Measurements from ENCODE around the gene SLFN12.
"Not testable (repeated sequence)": the region's sequence is repeated elsewhere in the genome, so short reads cannot be mapped to it uniquely, and the experiment has no call there.

Gene SLFN12

GRCh38 chr17:35432176-35433074 lies at the start of gene SLFN12:
TSS of gene SLFN12 (minus strand) at chr17:35432500. CDS start at chr17:35423028, 9,472 bp downstream.
- DNase-seq: peak; percentile 41

DNA sequence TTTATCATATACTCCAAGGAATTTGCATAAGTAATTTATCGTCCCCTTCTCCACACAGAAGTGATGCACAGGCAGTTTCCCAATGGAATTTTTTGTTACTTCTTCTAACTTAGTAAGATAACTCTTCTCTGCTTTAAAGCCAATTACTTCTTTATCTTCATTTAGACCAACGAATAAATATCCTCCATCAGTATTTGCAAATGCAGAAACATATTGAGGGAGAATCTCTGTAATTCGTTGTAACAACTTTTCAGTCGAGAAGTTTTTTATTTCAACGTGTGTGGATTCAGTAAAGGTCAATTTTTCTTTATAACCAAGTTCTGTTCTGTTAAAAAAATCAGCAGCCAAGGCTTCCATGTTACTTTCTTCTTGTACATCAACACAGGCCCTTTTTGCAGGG lies 47.0 kb upstream of the SLFN12 start:
- DNase-seq: no peak

GRCh38 chr17:35477248-35477647 lies 44.9 kb upstream of the SLFN12 start:
- DNase-seq: no peak

- no peak for DNase-seq
Measured at GRCh38 chr17:35476283-35476820, 44.1 kb upstream of the SLFN12 start.

- DNase-seq: no peak
Measured at GRCh38 chr17:35468475-35468874, 36.2 kb upstream of the SLFN12 start.

- no peak for DNase-seq
Measured at GRCh38 chr17:35467824-35468223, 35.5 kb upstream of the SLFN12 start.

GRCh38 chr17:35460354-35460851 lies 28.1 kb upstream of the SLFN12 start:
- no peak for DNase-seq

DNA sequence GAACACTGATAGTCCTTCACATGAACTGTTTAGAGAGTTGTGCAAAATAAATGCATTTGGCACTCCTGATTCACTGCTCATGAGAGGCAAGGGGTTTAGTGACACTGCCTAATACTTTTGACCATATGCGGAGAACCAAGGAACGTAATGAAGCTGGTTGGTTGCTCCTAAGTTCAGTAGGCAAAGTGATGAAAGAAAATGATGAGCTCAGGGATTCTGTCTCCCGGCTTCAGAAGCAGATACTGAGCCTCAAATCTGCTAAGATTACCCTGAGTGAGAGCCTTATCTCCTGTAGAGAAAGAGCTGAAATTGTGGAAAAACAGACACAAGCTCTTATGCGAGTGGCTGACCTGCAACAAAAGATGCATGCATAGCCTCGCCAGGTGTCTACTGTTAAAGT lies 21.7 kb upstream of the SLFN12 start:
- not testable (repeated sequence) for DNase-seq

DNA sequence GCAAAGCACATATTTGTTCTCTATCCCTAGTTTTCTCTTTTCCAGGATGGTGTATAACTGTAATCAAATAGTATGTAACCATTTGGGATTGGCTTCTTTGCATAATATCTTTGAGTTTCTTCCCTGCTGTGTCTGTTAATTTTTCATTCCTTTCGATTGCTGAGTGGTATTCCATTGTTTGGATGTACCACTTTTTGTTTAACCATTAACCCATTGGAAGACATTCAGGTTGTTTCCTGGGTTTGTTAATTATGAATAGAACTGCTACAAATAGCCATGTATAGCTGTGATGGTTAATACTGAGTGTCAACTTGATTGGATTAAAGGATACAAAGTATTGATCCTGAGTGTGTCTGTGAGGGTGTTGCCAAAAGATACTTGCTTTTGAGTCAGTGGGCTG lies 20.9 kb upstream of the SLFN12 start:
- DNase-seq: no peak

- DNase-seq: peak; percentile 53
Measured at GRCh38 chr17:35449371-35449931, 17.2 kb upstream of the SLFN12 start.

DNA sequence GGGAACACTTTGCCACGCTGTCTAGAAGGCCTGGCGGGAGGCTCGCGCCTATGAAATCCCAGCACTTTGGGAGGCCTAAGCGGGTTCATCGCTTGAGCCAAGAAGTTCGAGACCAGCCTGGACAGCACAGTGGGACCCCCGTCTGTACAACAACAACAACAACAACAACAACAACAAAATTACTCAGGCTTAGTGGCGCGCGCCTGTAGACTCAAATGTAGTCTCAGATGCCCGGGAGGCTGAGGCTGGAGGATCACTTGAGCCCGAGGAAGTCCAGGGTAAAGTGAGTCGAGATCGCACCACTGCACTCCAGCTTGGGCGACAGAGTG lies 16.6 kb upstream of the SLFN12 start:
- DNase-seq: no peak

DNA sequence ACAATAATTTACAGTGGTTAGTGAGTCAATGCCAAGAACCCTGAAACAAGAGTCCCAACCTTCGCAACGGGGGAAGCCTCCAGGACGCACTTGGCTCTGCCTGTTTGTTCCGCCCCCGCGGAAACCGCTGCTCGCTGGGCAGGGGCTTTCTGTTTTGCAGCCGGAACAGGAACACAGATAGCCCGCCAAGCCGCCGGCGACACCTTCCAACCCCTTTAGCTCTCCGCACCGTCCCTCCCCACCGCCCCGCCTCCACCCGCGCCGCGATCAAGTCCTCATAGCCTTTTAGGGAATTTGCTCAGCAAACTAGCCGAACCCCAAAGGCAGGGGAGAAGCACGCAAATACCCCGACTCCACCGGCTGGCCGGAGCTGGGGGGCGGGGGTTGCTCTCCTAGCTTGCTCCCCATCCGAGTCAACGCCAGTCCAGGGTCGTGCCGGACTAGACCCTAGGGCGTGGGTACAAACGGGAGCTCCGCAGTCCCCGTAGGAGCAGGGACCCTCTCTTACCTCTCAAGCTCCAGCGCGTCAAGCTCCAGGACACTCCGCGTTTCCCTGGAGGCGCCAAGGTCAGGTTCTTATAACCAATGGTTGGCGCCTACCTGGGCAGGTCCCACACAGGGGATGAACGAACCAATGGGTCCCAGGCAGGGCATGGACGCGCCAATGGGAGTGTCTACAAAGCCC lies 16.1 kb upstream of the SLFN12 start, which contains the start of gene SLFN13:
Gene SLFN13, minus strand, starts transcription at position 553 of the 685 bp plus-strand sequence. CDS start 3,086 bp downstream, outside the sequence.
- peak; percentile 69 for DNase-seq

DNA sequence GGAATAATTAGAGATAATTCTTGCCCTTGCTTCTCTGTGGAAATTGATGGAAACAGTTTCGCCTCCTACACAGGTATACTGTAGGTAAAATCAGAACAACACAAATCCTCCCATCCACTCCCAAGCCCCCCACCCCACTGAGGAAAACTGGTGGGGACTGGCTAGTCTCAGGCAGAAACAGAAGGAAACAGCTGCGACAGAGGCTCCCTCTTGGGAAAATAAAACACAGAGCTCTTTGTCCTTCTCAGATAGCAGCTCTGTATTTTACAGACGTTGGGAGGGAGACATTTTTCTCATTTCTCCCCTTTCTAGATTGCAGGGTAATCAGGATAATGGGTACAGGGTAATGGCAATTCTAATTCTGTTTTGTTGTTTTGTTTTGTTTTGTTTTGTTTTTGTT lies 15.2 kb upstream of the SLFN12 start:
- DNase-seq: no peak

DNA sequence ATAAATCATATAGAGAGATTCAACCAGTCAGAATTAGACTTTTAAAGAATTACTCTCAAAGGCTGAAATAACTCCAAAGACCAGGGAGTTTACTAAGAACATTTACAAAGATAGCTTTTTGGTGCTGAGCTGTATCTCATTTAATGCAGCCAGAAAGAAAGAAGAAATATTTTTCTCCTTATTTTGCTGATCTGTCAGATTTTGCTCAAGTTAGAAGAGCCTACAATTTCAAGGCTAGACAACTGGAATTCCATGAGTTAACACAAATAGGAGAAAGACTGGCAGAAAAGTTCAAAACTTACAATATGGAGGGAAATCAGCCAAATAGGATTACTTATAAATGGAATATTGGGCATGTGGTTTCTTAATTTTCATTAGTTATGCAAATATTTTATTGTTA lies 6.1 kb upstream of the SLFN12 start:
- no peak for DNase-seq

DNA sequence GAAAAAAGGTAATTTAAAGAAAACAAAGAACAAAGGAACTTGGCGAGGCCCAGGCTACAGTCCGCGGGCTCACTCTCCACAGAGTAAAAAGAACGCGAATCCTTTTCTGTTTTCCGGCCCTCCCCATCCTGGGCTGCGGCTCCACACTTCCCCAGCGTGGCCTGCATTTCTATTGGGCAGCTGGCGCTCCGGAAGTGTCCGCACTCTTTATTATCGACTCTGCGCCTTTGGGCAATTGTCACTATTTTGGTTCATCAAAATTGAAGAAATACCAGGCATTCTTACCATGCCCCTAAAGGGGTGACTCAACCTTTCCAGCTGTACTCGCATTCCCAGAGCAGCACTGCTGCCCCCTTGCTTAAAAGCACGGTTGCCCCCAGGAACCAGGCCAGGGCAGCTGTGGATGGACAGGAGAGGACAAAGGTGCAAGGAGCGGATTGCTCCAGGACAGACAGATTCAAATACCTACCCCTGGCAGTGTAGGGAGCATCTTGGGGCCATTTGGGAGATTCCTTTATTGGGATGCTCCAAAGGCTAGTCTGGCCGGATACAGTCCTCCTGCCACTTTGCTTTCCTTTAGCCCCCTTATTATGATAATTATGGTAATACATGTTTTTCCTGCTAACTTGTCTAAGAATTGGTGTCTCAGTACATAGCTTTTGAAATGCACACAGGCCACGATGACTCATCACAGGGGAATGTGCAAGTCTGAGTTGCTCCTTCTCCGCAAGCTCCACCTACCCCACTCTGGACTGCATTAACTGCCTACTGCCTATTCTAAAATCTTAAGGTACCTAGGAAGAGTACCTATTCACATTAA lies 985 bp upstream of the SLFN12 start:
- DNase-seq: peak; percentile 57

GRCh38 chr17:35429702-35430101 lies 2.6 kb downstream of the SLFN12 start:
- DNase-seq: no peak

- no peak for DNase-seq
Measured at GRCh38 chr17:35428229-35428628, 4.1 kb downstream of the SLFN12 start.

DNA sequence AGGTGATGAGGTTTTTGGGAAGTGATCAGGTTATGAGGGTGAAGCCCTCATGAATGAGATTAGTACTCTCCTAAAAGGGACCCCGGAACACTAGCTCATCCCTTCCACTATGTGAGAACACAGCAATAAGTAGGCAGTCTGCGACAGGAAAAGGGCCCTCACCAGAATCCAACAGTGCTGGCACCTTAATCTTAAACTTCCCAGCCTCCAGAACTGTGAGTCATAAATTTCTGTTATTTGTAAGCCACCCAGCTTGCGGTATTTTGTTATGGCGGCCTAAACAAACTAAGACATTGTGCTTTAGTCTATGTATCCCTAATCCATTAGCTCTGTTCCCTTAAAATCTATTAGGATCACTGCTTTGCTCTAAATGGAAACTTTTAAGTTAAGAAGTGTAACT lies 8.5 kb downstream of the SLFN12 start:
- DNase-seq: no peak

DNA sequence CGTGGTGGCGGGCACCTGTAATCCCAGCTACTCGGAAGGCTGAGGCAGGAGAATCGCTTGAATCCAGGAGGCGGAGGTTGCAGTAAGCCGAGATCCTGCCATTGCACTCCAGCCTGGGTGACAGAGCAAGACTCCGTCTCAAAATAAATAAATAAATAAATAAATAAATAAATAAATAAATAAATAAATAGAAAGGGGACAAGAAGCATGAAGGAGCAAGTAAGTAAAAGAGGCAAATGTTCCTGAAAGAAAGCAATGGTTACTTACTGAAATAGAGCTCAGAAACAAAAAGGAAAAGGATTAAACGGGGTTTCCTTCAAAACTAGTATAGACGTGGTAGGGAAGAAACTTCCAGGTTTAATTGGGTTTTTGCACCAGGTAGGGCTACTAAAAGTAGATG lies 11.2 kb downstream of the SLFN12 start:
- not testable (repeated sequence) for DNase-seq

DNA sequence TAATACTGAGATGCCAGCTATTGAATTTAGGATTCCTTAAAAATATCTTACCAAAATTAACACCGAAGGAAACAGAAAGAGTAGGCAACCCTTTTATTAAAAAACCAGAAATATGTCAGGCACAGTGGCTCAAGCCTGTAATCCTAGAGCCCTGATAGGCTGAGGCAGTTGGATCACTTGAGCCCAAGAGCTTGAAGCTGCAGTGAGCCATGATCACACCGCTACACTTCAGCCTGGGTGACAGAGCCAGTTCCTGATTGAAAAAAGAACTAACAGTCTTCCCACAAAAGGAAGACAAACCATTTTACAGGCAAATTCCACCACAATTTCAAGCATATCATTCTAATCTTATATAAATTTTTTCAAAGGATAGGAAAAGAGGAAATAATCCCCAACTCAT lies 15.6 kb downstream of the SLFN12 start:
- no peak for DNase-seq

- DNase-seq: not testable (repeated sequence)
Measured at GRCh38 chr17:35414707-35415106, 17.6 kb downstream of the SLFN12 start.

GRCh38 chr17:35414247-35414646 lies 18.1 kb downstream of the SLFN12 start:
- DNase-seq: no peak
